GM12875 (cell line): ENCODE measurements around the gene CADPS.

ENCODE experiments used
- H3K4me3 ChIP-seq: one replicate; pipeline ENCODE4 v1.5.1; 2011; ENCODE audit warnings: low read depth, low read length, control low read depth
- TF ChIP-seq, protein P1 (sequence below): IDR thresholded peaks from 2 replicates; pipeline ENCODE4 v1.5.1; 2011; ENCODE audit warnings: low read depth, mild to moderate bottlenecking, control low read depth, inconsistent platforms, low read length, moderate library complexity, borderline replicate concordance; ENCODE audit not compliant: insufficient read depth

Gene CADPS

DNA sequence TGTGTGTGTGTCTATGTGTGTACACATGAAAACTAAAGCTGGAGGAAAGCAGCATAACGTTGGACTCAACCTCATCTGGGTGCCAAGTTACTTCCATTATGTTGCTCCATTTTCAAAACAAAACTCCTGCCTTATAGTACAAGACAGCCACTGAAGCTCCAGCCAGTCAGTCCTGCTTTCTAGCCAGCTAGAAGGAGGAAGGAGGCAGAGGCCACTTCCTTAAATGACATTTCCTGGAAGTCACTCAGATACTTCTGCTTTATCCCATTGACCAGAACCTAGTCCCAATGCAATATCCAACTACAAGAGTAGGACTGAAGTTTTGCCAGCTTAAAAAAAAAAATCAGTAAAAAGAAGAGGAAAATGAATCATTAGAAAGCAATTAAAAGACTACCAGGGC, 31.7 kb downstream of the CADPS start:
- TF ChIP-seq, protein P1, sequence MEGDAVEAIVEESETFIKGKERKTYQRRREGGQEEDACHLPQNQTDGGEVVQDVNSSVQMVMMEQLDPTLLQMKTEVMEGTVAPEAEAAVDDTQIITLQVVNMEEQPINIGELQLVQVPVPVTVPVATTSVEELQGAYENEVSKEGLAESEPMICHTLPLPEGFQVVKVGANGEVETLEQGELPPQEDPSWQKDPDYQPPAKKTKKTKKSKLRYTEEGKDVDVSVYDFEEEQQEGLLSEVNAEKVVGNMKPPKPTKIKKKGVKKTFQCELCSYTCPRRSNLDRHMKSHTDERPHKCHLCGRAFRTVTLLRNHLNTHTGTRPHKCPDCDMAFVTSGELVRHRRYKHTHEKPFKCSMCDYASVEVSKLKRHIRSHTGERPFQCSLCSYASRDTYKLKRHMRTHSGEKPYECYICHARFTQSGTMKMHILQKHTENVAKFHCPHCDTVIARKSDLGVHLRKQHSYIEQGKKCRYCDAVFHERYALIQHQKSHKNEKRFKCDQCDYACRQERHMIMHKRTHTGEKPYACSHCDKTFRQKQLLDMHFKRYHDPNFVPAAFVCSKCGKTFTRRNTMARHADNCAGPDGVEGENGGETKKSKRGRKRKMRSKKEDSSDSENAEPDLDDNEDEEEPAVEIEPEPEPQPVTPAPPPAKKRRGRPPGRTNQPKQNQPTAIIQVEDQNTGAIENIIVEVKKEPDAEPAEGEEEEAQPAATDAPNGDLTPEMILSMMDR: no peak
- H3K4me3 ChIP-seq: no peak overlapping the region

DNA sequence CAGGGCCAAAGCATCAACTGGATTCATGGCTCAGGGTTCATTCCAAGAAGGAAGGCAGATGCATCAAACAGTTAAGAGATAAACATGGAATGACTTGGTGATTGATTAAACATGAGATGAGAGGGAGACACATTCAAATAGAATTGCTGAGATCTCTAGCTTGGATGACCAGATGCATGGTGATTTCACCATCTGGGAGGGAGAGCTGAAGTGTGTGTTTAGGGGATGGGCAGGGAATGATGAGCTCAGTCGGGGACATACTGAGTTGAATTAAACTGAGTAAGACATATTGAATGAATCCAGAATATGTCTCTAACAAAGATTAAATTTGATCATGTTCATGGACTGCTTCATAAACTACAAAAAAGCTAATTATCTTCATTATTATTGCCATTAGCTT, 35.5 kb downstream of the CADPS start:
- no peak overlapping the region for H3K4me3 ChIP-seq
- TF ChIP-seq, protein P1: no peak

DNA sequence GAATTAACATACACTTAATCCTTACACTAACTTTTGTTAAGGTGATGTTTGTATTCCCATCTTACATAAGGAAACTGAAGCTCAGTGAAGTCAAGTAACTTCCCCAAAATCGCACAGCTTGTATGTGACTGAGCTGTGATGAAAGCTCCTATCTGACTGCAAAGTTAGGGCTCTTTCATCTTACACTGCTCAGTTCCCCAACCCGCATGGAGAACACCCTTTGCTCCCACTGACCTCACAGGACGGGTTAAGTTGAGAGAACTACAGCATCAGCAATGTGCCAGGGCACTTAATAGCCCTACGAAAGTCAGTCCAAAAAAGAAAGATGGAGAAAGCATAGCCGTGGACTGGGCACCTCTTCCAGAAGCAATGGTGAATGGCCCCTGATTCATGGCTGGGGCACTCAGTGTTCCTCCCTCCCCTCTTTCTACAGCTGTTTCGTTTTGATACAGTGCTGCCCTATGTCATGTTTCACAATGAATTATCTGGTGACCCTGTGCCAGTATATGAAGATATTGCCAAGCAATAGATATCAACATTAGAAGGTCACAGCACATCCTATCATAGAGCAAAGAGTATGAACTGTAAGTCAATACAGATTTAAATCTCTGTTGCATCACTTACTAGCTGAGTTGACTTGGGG, 38.0 kb downstream of the CADPS start:
- TF ChIP-seq, protein P1: no peak
- no peak overlapping the region for H3K4me3 ChIP-seq

DNA sequence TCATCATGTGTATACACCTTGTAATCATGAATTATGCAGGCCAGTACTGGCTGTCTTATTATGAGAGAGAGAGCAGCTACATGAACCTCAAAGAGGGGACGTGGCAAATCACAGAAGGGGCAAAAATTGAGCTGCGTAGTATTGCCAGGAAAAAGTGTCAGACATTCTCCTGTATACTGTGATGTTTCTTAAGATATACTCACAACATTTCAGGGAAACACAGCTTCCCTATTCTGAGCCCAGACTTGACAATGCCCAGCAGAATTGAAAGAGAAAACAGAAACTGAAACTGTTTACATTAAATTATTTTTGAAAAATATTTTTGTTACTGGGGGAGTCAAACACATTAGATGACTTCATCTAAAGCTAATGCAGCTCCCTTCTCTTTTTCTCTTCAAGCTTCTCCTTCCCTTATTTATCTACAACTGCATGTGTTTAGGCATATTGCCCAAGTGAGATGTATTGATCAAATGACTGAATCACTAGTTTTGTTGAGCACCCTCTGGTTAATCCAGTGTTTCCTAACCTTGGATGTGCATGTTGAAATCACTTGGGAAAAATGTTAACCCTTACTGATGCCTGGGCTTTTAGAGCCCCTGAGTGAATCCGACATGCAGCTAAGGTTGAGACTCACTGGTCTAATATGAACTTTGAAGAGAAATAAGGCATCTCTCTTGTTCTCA, 39.5 kb downstream of the CADPS start:
- TF ChIP-seq, protein P1: no peak
- no peak overlapping the region for H3K4me3 ChIP-seq

DNA sequence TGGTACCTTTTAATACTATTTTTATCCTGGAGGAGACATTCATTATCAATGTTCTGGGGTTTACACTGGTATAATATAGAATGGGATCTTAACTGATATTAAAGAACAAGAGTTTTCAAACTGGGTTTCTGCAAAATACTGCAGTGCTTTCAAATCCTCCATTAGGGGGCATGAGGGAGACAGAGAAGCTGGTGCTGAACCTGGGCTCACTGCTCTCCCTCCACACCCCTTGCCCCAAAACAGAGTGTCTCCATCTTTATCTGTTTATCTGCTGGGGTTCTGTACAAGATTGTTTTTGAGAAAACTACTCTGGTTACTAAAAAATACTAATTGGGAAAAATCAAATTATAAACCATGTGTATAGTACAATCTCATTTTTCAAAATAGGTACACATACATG, 41.7 kb downstream of the CADPS start:
- TF ChIP-seq, protein P1: peak; percentile 44; the same call in 1 of the 2 replicates
- no peak overlapping the region for H3K4me3 ChIP-seq

DNA sequence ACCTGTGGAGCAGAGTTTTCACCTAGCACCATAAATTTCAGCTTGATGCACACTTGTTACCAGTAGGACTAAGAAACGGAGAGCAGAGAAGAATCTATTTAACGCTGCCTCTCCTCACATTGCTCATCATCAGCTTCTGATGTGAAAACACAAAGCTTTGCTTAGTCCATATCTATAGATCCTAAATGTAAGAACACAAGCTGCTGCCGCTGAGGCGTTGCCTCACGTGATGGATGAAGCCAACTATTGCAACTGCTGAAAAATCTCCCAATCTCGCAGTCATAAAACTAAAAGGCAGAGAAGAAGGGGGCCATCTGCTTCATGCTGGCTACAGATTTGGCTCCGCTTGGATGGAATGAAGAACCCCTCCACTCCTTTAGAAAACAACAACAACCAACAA, 42.7 kb downstream of the CADPS start:
- H3K4me3 ChIP-seq: no peak overlapping the region

More for the DNA sequence above, 42.7 kb downstream of the CADPS start:
- TF ChIP-seq, protein P1: no peak
